HG03196 (cell line): Measurements from ENCODE around the gene TMEM42.

Experiments used
- ATAC-seq: cut with Tn5 transposase; IDR thresholded peaks from one replicate; pipeline ENCODE4 v1.9.1; 2021; ENCODE audit not compliant: unreplicated experiment

TMEM42 gene

GRCh38 chr3:44906997-44907396, 45.3 kb downstream of the TMEM42 start:
- ATAC-seq = no peak

GRCh38 chr3:44907612-44908011, 45.9 kb downstream of the TMEM42 start:
- ATAC-seq = no peak

- ATAC-seq = no peak
These were observed 47.4 kb downstream of the TMEM42 start for GRCh38 chr3:44909063-44909462.

- ATAC-seq = no peak
These were observed 49.0 kb downstream of the TMEM42 start for GRCh38 chr3:44910693-44911092.

- no peak for ATAC-seq
These were observed 52.3 kb downstream of the TMEM42 start for GRCh38 chr3:44913868-44914468.

- ATAC-seq = no peak
These were observed 53.2 kb downstream of the TMEM42 start for GRCh38 chr3:44914936-44915335.
